H9 (cell line): ENCODE data around the gene POLDIP3. TPM values are rescaled to one million over a fixed set of nuclear protein-coding genes. Genes with fewer than 3 reads are reported as not detected.

Experiments used
- DNase-seq: peaks from one replicate; pipeline ENCODE4 v3.0.0-alpha.2; 2017
- H2AFZ ChIP-seq: one replicate; pipeline ENCODE4 v1.6.1; 2013; ENCODE audit warnings: mild to moderate bottlenecking, low read length, control low read depth, moderate library complexity
- H2AK5ac ChIP-seq: 2 replicates; pipeline ENCODE4 v1.6.1; 2013; ENCODE audit warnings: low read length, control low read depth, mixed read lengths; ENCODE audit not compliant: insufficient read length
- H2BK120ac ChIP-seq: one replicate; pipeline ENCODE4 v1.6.1; 2013; ENCODE audit warnings: low read depth, mild to moderate bottlenecking, low read length, control low read depth, inconsistent platforms; ENCODE audit not compliant: poor library complexity, severe bottlenecking
- H2BK12ac ChIP-seq: 2 replicates; pipeline ENCODE4 v1.6.1; 2013; ENCODE audit warnings: low read length, control low read depth, mixed read lengths, low read depth; ENCODE audit not compliant: insufficient read length
- H2BK15ac ChIP-seq: 2 replicates; pipeline ENCODE4 v1.6.1; 2013; ENCODE audit warnings: low read depth, low read length, control low read depth
- H2BK20ac ChIP-seq: one replicate; pipeline ENCODE4 v1.6.1; 2013; ENCODE audit warnings: low read depth, mild to moderate bottlenecking, low read length, control low read depth, inconsistent platforms; ENCODE audit not compliant: poor library complexity, severe bottlenecking
- H2BK5ac ChIP-seq: 2 replicates; pipeline ENCODE4 v1.6.1; 2013; ENCODE audit warnings: low read length, control low read depth, mixed read lengths; ENCODE audit not compliant: insufficient read length
- H3K14ac ChIP-seq: 2 replicates; pipeline ENCODE4 v1.6.1; 2013; ENCODE audit warnings: low read length, control low read depth; ENCODE audit not compliant: insufficient read depth
- H3K18ac ChIP-seq: 2 replicates; pipeline ENCODE4 v1.6.1; 2013; ENCODE audit warnings: low read depth, mild to moderate bottlenecking, mixed read lengths, low read length, control low read depth; ENCODE audit not compliant: insufficient read length
- H3K23ac ChIP-seq: 2 replicates; pipeline ENCODE4 v1.6.1; 2013; ENCODE audit warnings: low read length, control low read depth, mixed read lengths, low read depth; ENCODE audit not compliant: insufficient read length
- H3K23me2 ChIP-seq: 2 replicates; pipeline ENCODE4 v1.6.1; 2013; ENCODE audit warnings: low read depth, mild to moderate bottlenecking, mixed read lengths, low read length, control low read depth; ENCODE audit not compliant: insufficient read length, poor library complexity, severe bottlenecking
- H3K27ac ChIP-seq: 2 replicates; pipeline ENCODE4 v1.5.1; 2013; ENCODE audit warnings: low read length, control low read depth, mixed read lengths, low read depth; ENCODE audit not compliant: insufficient read length
- H3K27me3 ChIP-seq: 2 replicates; pipeline ENCODE4 v1.6.1; 2013; ENCODE audit warnings: low read length, control low read depth, inconsistent platforms; ENCODE audit not compliant: insufficient read depth
- H3K4ac ChIP-seq: 2 replicates; pipeline ENCODE4 v1.6.1; 2013; ENCODE audit warnings: low read depth, mild to moderate bottlenecking, control low read depth, inconsistent platforms, low read length, moderate library complexity
- H3K4me1 ChIP-seq: 2 replicates; pipeline ENCODE4 v1.6.1; 2013; ENCODE audit warnings: low read length, control low read depth, inconsistent platforms; ENCODE audit not compliant: insufficient read depth
- H3K4me2 ChIP-seq: 2 replicates; pipeline ENCODE4 v1.6.1; 2013; ENCODE audit warnings: low read length, control low read depth, mixed read lengths; ENCODE audit not compliant: insufficient read length, insufficient read depth
- H3K56ac ChIP-seq: 2 replicates; pipeline ENCODE4 v1.6.1; 2013; ENCODE audit warnings: low read depth, mild to moderate bottlenecking, mixed read lengths, low read length, control low read depth; ENCODE audit not compliant: insufficient read length
- H3K79me1 ChIP-seq: 2 replicates; pipeline ENCODE4 v1.6.1; 2013; ENCODE audit warnings: low read depth, mild to moderate bottlenecking, moderate library complexity, low read length, control low read depth, inconsistent platforms; ENCODE audit not compliant: insufficient read depth, poor library complexity, severe bottlenecking
- H3K79me2 ChIP-seq: 2 replicates; pipeline ENCODE4 v1.6.1; 2013; ENCODE audit warnings: low read length, control low read depth, inconsistent platforms; ENCODE audit not compliant: insufficient read depth
- H3K9ac ChIP-seq: 2 replicates; pipeline ENCODE4 v1.6.1; 2013; ENCODE audit warnings: low read length, control low read depth, mixed read lengths; ENCODE audit not compliant: insufficient read length; ENCODE audit errors: extremely low read depth
- H3K9me3 ChIP-seq: one replicate; pipeline ENCODE4 v1.6.1; 2013; ENCODE audit warnings: low read depth, low read length, inconsistent platforms; ENCODE audit not compliant: control insufficient read depth
- H3T11ph ChIP-seq: one replicate; pipeline ENCODE4 v1.6.1; 2013; ENCODE audit warnings: mild to moderate bottlenecking, low read length, control low read depth, inconsistent platforms
- H4K20me1 ChIP-seq: one replicate; pipeline ENCODE4 v1.6.1; 2013; ENCODE audit not compliant: control insufficient read depth, insufficient read length, insufficient read depth
- H4K5ac ChIP-seq: 2 replicates; pipeline ENCODE4 v1.6.1; 2013; ENCODE audit warnings: low read depth, mild to moderate bottlenecking, mixed read lengths, low read length, control low read depth; ENCODE audit not compliant: insufficient read length
- H4K8ac ChIP-seq: replicated peaks from 2 replicates; pipeline ENCODE4 v1.6.1; 2013; ENCODE audit warnings: low read length, control low read depth, mixed read lengths, low read depth; ENCODE audit not compliant: insufficient read length
- H4K91ac ChIP-seq: 2 replicates; pipeline ENCODE4 v1.6.1; 2013; ENCODE audit warnings: low read depth, mild to moderate bottlenecking, moderate library complexity, mixed read lengths, low read length, control low read depth; ENCODE audit not compliant: insufficient read length
- H3K27ac Mint-ChIP-seq, 3 experiments: 2 replicates in 2 of 3; 3 replicates in 1 of 3; pipeline ENCODE4 v1.8.0; 2020 to 2021; ENCODE audit warnings: mixed read lengths in 3 of 3, mild to moderate bottlenecking in 1 of 3, moderate library complexity in 1 of 3
- H3K27me3 Mint-ChIP-seq: 2 replicates; pipeline ENCODE4 v1.8.0; 2021; ENCODE audit warnings: low read depth, mild to moderate bottlenecking, moderate library complexity, mixed read lengths
- H3K36me3 Mint-ChIP-seq, 3 experiments: 2 replicates in 2 of 3; 3 replicates in 1 of 3; pipeline ENCODE4 v1.8.0; 2020 to 2021; ENCODE audit warnings: low read depth in 3 of 3, mixed read lengths in 3 of 3; ENCODE audit not compliant: insufficient read depth in 1 of 3
- H3K4me1 Mint-ChIP-seq, 2 experiments: 2 replicates each; pipeline ENCODE4 v1.8.0; 2020; ENCODE audit warnings: mixed read lengths in 2 of 2
- H3K4me3 Mint-ChIP-seq, 2 experiments: 2 replicates in 1 of 2; 3 replicates in 1 of 2; pipeline ENCODE4 v1.8.0; 2020 to 2021; ENCODE audit warnings: mild to moderate bottlenecking in 2 of 2, mixed read lengths in 2 of 2, moderate library complexity in 1 of 2
- H3K9me3 Mint-ChIP-seq, 2 experiments: 2 replicates in 1 of 2; 3 replicates in 1 of 2; pipeline ENCODE4 v1.8.0; 2020; ENCODE audit warnings: mild to moderate bottlenecking in 2 of 2, mixed read lengths in 2 of 2, moderate library complexity in 1 of 2
- CTCF ChIP-seq: fragments of 200-600 bp; sonication (generic); conservative IDR thresholded peaks from 3 replicates; pipeline ENCODE4 v1.8.0; 2021; ENCODE audit warnings: antibody characterized with exemption, mild to moderate bottlenecking
- WGBS: extraction: QIAGEN DNeasy Blood & Tissue Kit; methylation state at CpG from one replicate; pipeline ENCODE4 v1.1.7; 2013; ENCODE audit warnings: missing lambda C conversion rate, low lambda C conversion rate, mixed read lengths; ENCODE audit not compliant: insufficient read length; ENCODE audit errors: extremely low coverage; 5-methylcytosine and 5-hydroxymethylcytosine counted together
- total RNA-seq: library from RNA; stranded (reverse); gene quantifications from 2 replicates; pipeline ENCODE4 v1.2.1, GENCODE V29; 2021

Gene POLDIP3
- total RNA-seq, 1 experiment from 2014 or later: 90.8 TPM

- H3K4me1 Mint-ChIP-seq: peaks cover 37 to 59% of the 10 kb centered on the region in 2 experiments
- no peaks in the 10 kb centered on the region; a peak in 1 of 5 replicates for H3K9me3 Mint-ChIP-seq
- no peak for TF ChIP-seq CTCF
- H3K27me3 Mint-ChIP-seq: no peaks in the 10 kb centered on the region; the same call in 1 of the 2 replicates
- no CpG with 5 or more reads among the region's 14 CpGs for WGBS
- peak overlapping the region in 2 of 3 experiments; percentile 45 to 88; a peak in 4 of 7 replicates for H3K27ac Mint-ChIP-seq
- Histone ChIP-seq H3K18ac (no peak overlapping the region), H3T11ph (no peak overlapping the region), H3K9ac (no peak overlapping the region), H4K91ac (no peak overlapping the region), H2AFZ (no peak overlapping the region), H3K27me3 (no peaks in the 10 kb centered on the region), H2BK12ac (no peak overlapping the region), H2BK15ac (no peak overlapping the region), H3K4me1 (peaks cover 7% of the 10 kb centered on the region; the same call in 1 of the 2 replicates), H3K79me1 (peaks cover 7% of the 10 kb centered on the region), H2BK20ac (no peak overlapping the region), H3K23me2 (peaks cover 6% of the 10 kb centered on the region), H4K5ac (no peak overlapping the region), H4K8ac (no peak overlapping the region), H3K9me3 (no peaks in the 10 kb centered on the region), H2AK5ac (no peak overlapping the region), H3K4ac (no peak overlapping the region), H3K27ac (no peak overlapping the region), H3K4me2 (no peak overlapping the region), H2BK120ac (no peak overlapping the region), H4K20me1 (no peaks in the 10 kb centered on the region), H2BK5ac (no peak overlapping the region), H3K14ac (no peak overlapping the region; the same call in 1 of the 2 replicates), H3K56ac (no peak overlapping the region), H3K23ac (no peak overlapping the region), H3K79me2 (no peaks in the 10 kb centered on the region; the same call in 1 of the 2 replicates)
- no peak for DNase-seq
- H3K36me3 Mint-ChIP-seq: no peaks in the 10 kb centered on the region
- peak overlapping the region in 1 of 2 experiments; percentile 4; a peak in 2 of 5 replicates for H3K4me3 Mint-ChIP-seq
These were observed 29.1 kb upstream of the POLDIP3 start for GRCh38 chr22:42643634-42644421.
